T-helper 1 cell (primary cell): Measurements from ENCODE around the gene DHPS.
"Not testable (repeated sequence)": the region's sequence is repeated elsewhere in the genome, so short reads cannot be mapped to it uniquely, and the experiment has no call there.

ENCODE experiments used
- DNase-seq, 5 donors: peaks; one replicate each; pipeline ENCODE4 v3.0.0-alpha.2; 2012 to 2020
- total RNA-seq, 4 donors: gene quantifications; one replicate each; lab custom pipeline; 2026; lab: John Stamatoyannopoulos, UW

Gene DHPS
- total RNA-seq = 4.1 to 12.3 (median 8.4) reads per million in 4 donors

GRCh38 chr19:12681074-12681987 is at the start of gene DHPS:
Gene DHPS, minus strand, starts transcription at chr19:12681880. Its CDS starts 114 bp downstream, at chr19:12681766.
- DNase-seq = peak; percentile 80 to 98 (median 89)

GRCh38 chr19:12731337-12731736 is 49.7 kb upstream of the DHPS start:
- no peak for DNase-seq

- no peak for DNase-seq
Measured at GRCh38 chr19:12730064-12730463, 48.4 kb upstream of the DHPS start.

- no peak for DNase-seq
Measured at GRCh38 chr19:12727745-12728433, 46.2 kb upstream of the DHPS start.

- DNase-seq = no peak
Measured at GRCh38 chr19:12726988-12727316, 45.3 kb upstream of the DHPS start.

GRCh38 chr19:12725612-12726011 is 43.9 kb upstream of the DHPS start:
- DNase-seq = not testable (repeated sequence)

- peak in 4 of 5 donors; percentile 24 to 69 (median 40) for DNase-seq
Measured at GRCh38 chr19:12723641-12724426, 42.2 kb upstream of the DHPS start, which contains the start of gene TNPO2. Gene TNPO2, minus strand, starts transcription at chr19:12723932. Its CDS starts 2,955 bp downstream, at chr19:12720977.

- DNase-seq = no peak
Measured at GRCh38 chr19:12723381-12723640, 41.6 kb upstream of the DHPS start.

- DNase-seq = peak; percentile 89 to 97 (median 94)
Measured at GRCh38 chr19:12722566-12723380, 41.1 kb upstream of the DHPS start.

GRCh38 chr19:12721656-12722565 is 40.2 kb upstream of the DHPS start:
- peak in 3 of 5 donors; percentile 43 to 63 (median 44) for DNase-seq

GRCh38 chr19:12720851-12721655 is 39.4 kb upstream of the DHPS start:
- DNase-seq = peak in 1 of 5 donors; percentile 44

- no peak for DNase-seq
Measured at GRCh38 chr19:12720296-12720695, 38.6 kb upstream of the DHPS start.

- DNase-seq = no peak
Measured at GRCh38 chr19:12715929-12716328, 34.2 kb upstream of the DHPS start.

GRCh38 chr19:12715102-12715501 is 33.4 kb upstream of the DHPS start:
- no peak for DNase-seq

GRCh38 chr19:12713304-12713703 is 31.6 kb upstream of the DHPS start:
- DNase-seq = not testable (repeated sequence)

- not testable (repeated sequence) for DNase-seq
Measured at GRCh38 chr19:12712077-12712476, 30.4 kb upstream of the DHPS start.

- DNase-seq = no peak
Measured at GRCh38 chr19:12711187-12711586, 29.5 kb upstream of the DHPS start.

GRCh38 chr19:12708641-12709040 is 27.0 kb upstream of the DHPS start:
- no peak for DNase-seq

GRCh38 chr19:12706332-12706718 is 24.6 kb upstream of the DHPS start:
- no peak for DNase-seq

- DNase-seq = no peak
Measured at GRCh38 chr19:12705654-12706331, 24.1 kb upstream of the DHPS start.
